Bone marrow (tissue), 2 donors: Measurements from ENCODE around the gene CCL27.

Experiments
- DNase-seq, 2 donors: peaks; one replicate each; lab custom pipeline; 2025; lab: John Stamatoyannopoulos, UW

CCL27 gene

DNA sequence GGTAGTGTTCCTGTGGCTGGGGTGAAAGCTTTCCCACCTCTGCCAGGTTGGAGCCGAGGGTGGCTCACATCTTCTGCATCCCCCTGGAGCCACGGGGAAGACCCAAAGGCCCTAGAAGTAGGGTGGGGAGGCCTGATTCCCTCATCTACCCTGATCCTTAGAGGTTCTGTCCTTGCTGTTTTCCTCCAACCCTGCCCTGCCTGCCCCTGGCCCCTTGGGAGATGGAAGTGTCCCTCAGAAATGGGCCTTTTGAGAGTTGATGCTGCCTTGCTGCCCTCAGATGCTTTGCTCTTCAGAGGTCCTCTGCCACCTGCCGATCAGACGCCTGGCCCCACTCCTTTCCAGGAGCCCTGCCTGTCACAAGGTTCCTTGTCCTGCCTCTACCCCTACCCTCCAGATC is 22.4 kb upstream of the CCL27 start:
- DNase-seq, result no peak

DNA sequence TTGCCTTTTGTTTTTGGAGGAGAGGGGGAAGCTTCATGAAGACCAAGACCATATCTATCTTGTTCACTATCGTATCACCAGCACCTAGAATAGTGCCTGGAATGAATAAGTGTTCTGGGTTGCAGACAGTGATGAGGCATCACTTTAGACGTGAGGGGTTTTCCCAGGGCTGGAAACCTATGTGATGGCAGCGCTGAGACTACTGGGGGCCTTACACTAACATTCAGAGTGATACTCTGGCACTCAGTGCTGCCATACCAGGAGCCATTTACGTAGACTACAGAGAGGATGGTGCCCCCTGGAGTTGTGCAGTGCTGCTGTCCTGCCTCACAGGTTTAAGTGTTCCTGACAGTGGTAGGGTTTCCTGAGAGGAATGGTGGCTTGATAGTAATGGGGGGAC is 21.7 kb upstream of the CCL27 start:
- no peak for DNase-seq

DNA sequence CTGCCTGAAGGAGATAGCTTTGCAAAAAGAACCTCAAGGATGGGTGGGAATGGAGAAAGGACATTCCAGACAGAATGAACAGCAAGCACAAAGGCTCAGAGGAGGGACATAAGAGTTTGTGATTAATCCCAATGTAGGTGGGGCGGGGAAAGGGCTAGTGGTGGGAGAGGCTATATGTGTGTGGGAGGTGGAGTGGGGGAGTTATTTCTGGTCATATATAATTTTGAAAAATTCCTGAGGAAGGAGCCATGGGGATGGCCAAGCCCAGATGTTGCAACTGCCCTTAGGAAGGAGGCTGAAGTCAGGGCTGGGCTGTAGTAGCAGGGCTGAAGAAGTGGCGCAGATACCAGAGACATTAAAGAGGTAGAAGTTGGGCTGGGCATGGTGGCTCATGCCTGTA is 13.4 kb upstream of the CCL27 start:
- DNase-seq, result no peak

DNA sequence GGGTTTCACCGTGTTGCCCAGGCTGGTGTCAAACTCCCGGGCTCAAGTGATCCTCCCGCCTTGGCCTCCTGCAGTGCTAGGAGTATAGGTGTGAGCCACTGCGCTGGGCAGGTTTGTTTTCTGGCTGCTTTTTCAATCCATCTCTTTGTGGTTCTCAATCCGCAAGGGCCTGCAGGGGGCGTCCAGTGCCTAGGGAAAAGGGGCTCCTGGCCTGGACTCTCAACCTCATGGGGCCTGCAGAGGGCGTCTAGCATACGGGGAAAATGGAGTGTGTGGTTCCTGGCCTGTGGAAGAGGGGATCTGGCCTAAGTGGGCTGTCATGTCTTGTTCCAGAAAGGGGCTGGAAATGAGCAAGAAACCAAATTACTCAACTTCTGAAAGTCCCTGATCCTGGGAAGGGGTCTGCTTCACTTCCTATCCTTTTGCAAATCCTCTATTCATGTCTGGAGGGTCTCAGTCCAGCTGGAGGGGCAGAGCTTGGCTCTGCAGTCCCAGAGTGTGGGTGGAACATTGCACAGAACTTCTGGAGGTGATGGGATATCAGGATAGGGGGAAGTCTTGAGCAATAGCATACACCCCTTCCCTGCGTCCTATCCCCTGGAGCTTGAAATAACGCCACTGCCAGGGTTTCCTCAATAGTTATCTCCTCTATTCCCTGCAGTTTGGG is 12.7 kb upstream of the CCL27 start:
- peak; percentile 11 to 78 for DNase-seq

DNA sequence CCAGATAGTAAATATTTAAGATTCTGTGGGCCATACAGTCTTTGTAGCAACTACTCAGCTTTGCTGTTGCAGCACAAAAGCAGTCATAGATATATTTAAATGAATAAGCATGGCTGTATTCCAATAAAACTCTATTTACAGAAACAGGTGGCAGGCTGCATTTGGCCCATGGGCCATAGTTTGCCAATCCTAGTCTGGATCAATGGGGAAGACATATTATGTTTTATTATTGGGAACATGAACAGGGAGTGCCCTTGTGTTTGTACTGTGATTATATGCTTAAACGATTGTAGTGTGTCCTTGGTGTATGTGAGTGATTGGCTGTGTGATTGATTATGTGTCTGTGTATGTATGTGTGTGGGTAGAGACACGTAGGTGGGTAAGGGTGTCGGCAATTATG is 12.0 kb upstream of the CCL27 start:
- DNase-seq, result no peak

DNA sequence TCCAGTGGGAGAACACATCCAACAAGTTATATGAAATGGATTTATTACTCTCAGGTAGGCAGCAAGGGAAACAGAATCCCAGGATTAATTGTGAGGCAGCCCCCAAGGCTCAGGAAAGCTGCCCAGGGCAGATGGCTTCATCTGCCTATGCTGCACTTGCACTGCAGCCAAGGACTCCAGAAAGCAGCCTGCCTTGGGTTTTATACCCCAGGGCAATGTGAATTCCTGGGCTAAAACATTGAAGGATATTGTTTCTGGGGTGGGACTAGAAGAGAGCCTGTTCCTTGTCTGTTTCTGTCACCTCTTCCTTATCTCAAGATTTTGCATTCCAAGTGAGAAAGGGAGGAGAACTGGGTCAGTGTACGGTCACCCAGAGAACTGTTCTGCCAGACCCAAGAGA is 8.8 kb upstream of the CCL27 start:
- no peak for DNase-seq

DNA sequence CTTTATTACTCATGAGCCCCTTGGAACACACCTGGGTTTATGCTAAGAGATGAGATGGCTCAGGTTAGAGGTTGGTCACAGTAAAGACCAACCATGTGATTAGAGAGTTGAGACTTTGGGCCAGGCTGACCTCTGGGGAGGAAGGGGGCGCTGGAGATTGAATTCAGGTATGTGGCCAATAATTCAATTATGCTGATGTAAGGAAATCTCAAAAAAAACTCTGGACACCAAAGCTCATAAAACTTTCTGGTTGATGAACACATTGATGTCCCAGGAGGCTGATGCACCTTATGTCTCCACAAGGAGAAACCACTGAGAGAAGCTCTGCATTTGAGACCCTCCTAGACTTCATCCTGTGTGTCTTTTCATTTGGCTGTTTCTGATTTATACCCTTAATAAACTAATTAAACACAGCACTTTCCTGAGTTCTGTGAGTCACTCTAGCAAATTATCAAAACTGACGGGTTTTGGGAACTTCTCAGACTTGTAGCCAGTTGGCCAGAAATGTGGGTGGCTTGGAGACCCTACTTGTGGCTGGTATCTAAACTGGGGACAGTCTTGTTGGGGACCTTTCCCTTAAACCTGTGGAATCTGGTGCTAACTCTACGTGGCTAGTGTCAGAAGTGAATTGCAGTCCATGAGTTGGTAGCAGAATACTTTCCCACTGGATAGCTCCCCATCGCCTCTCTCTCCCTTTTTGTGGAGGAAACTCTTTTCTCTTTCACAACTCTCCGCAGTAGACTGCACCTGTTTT is 7.5 kb upstream of the CCL27 start:
- DNase-seq, result no peak

DNA sequence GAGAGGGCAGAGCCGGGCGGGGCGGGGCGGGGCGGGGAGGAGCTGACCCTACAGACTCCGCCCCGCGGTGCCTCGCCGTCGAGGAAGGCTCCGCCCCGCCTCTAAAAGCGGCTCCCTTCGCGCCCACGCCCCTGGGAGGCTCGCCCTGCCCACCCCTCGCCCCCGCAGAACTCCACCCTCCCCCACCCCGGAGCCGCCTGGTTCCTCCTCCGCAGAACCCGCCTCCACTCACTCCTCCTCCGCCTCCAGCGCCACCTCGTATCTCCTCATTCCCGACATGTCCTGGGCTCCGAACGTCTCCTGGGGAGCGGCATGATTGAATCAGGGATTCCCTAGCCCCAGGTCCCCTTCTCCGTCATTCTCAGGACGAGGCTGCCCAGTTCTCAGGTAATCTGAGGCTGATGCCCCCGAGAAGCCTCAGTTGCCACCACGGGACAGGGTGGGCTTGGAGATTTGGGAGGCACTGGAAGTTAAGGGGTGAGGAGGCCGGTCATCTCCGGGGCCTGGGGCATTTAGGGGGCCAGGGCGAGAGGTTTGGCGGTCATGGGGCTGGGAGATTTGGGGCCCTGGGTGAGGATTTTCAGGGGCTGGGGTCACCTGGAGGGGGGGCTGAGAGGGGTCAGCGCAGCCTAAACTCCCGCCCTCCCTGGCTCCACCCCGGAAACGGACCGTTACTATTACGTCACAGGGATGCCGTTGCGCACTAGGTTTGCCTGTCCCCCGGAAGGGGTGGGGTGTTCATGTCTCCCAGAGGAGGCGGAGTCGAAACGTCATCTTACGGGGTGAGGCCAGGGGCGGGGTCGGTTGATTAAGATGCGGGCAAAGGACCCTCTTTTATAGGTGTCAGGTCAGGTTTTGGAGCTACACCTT is 3.2 kb upstream of the CCL27 start:
- peak; percentile 51 to 85 for DNase-seq

DNA sequence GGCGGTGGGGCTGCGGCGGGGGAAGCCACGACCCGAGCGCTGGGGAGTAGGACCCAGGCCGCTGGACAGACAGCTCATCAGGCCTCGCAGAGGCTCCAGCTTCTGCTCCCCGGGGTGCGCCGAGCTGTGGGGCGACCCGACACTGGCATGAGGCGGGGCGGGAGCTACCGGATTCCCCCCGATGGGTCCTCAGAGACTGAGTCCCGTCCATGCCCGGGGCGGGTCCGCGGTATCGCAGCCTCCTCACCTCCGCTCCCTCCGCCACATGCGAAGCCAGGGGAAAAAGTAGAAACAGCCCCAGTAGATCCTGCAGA is 2.6 kb upstream of the CCL27 start:
- no peak for DNase-seq

DNA sequence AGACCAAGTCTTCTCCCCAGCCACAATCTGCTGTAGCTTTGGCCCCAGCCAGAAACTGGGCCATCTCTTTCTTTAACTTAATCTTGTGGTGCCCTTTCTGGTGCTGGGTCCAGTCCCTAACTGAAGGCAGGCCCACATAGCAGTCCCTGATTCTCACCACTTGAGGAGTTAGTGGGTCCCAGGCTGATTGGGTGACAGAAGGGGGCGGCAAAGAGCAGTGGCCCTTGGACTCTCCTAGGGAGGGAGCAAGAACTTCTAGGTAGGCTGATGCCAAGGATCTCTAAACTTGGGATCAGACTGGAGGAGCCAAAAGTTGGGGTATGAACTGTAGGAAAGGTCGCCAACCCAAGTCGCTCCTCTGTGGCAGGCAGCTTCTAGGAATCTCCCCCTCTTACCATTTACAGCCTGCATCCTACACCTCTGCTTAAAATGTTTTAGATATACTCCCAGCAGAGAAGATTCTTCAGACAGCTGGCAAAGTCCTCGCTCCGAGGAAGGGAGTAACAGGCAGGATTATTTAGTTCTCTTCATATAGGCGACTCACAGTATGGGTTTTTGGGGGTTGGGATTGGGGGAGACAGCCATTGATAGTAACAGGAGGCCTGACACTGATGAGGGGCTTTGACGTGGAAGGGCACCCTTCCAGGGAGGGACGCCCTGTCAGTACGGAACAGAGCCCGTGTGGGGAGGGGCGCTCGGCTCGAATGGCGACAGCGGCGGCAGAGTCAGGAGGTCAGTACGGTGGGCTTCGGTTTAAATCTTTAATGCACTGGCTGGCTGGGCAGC is 2.0 kb upstream of the CCL27 start:
- DNase-seq, result peak in 1 of 2 donors; percentile 49

DNA sequence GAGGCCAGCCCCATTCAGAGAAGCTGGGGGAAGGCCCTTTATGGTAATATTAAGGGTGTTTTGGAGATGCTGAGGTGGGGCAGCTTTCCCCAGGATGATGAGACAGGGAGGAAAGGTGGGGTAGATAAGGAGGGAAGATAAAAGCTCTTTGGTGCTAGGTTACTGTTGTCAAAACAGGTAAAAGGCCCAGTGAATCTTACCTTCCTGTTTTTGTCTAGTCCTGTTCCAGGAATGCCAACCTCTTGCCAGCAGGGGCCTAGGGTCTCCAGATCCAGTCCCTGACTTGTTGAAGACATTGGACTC is 797 bp upstream of the CCL27 start:
- no peak for DNase-seq

DNA sequence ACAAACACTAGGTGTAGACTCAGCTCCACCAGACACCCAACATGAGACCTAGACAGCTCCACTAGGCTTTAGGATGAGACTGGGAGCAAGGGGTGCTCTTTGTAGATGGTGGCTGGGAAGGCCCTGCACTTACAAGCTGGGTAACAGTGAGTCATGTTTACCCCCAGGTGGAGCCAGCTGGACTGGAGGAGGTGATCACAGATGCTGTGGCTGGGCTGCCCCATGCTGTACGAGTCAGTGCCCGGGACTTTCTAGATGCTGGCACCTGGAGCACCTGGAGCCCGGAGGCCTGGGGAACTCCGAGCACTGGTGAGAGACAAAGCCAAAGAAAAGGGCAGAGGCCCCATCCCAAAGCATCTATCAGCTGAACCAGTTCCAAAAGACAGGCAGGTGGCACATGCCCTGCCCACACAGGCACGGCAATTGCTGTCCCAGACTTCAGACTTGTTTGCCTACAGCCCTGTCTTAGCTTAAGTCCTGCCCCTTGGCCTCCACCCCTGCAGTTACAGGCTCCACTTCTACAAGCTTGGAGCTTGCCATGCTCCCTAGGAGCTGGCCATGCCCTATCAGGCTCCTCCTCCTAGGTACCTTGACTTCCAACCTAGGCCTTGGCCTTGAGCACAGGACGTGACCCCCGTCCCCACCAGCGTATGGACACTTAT is 2.7 kb downstream of the CCL27 start:
- no peak for DNase-seq

DNA sequence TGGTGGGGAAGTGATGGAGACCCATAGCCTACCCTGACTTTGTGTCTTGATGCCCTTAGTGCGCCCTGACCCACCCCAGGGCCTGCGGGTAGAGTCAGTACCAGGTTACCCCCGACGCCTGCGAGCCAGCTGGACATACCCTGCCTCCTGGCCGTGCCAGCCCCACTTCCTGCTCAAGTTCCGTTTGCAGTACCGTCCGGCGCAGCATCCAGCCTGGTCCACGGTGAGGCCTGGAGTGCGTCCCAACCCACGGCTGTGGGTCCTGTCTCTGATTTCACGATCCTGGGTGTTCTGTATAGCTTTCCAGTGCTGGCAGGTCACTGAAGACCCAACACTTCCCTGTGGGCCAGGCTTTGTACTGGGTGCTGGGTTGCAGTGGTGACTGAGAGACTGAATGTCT is 4.0 kb downstream of the CCL27 start:
- no peak for DNase-seq

DNA sequence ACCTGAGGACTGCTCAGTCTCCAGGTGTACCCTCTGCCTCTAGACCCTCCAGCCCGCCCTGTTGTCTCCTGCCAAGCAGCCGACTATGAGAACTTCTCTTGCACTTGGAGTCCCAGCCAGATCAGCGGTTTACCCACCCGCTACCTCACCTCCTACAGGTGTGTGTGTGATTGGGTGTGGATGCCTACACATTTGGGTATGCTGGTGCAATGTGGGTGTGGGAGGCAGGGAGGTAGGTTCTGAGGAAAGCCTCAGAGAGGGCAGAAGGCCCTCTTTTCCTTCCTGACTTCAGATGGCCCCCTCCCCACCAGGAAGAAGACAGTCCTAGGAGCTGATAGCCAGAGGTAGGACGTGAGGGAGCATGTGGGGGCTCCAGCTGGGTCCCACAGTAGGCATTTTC is 5.5 kb downstream of the CCL27 start:
- DNase-seq, result no peak

DNA sequence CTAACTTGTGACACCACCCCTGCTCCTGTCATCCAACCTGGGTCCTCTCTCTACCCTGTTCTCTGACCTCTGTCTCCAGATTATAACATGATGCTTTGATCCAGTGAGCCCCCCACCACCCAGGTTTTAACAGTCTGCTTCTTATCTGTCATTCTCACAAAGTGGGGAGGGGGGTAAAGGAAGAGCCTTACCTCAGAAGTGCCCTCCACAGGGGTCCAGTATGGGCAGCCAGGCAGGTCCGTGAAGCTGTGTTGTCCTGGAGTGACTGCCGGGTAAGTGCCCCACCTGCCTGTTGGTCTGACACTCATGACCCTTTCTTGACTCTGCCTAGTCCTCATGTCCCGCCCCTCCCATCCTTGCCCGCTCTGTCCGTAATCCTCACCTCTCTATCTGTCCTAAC is 7.1 kb downstream of the CCL27 start:
- DNase-seq, result no peak

DNA sequence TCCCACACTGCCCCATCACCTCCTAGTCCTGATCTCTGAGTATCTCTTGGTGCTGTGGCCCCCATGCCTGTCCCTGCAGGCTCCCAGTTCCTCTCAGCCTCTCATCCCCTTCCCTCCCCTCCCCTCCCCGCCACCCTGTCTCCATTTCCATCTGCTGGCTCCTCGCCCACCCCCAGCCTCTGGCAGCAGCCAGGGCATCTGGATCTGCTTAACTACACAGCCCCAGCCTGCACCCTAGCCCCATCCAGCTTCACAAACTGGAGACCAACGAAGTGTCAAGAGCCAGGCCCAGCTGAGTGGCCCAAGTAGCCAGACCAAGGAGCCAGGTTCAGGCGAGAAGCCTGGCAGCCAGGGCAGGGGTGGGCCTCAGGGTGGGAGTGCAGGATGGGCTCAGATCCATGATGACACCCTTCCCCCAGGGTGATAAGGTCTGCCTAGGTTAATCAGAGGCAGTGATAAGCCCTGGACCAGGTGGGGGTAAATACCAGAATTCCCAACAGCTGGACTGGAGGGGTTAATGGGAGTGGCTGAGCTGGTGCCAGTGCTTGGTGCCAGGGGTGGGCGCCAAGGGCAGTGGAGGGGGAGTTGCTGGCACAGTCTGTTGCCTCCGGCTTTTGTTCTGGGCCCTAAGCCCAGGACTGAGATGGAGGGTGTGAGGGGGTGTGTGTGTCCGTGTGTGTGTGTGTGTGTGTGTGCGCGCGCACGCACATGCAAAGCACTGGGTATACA is 8.0 kb downstream of the CCL27 start:
- no peak for DNase-seq

DNA sequence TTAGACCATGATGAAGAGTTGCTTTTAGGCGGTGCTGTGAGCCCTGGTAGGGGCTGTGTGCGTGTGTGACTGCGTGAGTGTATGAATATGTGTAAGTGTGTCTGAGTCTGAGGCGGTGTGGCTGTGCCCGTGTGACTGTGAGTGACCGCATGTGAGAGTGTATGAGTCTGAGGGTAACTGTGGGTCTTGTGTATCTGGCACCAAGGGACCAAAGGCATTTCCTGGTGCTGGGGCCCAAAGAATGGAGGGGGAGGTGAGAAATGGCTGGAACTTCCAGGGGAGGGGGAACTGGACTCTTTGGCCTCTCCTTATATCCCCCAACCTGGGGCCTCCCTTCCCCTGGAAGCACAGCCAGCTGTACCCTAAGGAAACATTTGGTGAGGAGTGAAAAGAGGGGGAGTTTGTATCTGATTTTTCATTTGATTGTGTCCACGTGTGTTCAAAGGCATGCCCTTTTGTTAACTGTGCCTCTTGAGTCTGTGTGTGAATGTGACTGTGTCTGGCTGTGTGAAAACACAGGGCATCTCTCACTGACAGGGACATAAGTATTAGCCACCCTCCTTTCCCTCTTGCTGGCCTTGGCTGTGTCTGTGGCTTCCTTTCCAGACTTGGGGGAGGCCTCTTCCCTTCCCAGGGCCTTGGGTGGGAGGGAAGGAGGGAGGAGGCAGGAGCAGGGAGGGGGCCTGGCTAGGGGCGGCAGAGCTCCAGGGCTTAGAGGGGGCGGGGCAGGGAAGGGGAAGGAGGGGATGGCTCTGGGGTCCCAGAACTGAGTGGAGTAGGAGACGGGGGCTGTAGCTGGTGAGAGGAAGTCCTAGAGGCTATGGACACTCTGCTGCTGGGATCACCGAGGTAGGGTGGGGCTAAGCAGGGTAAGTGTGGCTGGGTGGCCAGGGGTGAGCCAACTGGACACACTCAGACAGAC is 9.0 kb downstream of the CCL27 start:
- no peak for DNase-seq

DNA sequence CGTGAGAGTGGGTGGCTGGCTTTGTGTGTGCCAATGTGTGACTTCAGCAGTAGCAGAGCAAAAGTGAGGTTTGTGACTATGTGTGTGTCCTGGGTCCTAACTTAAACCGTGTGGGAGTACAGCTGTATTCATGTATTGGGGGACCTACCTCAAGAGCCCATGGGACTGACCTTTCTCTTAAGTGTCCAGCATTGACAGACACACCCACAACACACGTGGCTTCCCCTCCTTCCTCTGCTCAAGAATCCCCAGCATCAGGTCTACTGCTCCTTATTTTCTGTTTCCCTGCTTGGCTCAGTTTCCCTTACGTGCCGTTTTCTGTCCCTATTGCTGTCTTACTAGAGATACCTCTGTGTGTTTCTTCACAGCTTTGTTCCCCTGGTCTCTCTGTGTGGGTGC is 9.9 kb downstream of the CCL27 start:
- no peak for DNase-seq

DNA sequence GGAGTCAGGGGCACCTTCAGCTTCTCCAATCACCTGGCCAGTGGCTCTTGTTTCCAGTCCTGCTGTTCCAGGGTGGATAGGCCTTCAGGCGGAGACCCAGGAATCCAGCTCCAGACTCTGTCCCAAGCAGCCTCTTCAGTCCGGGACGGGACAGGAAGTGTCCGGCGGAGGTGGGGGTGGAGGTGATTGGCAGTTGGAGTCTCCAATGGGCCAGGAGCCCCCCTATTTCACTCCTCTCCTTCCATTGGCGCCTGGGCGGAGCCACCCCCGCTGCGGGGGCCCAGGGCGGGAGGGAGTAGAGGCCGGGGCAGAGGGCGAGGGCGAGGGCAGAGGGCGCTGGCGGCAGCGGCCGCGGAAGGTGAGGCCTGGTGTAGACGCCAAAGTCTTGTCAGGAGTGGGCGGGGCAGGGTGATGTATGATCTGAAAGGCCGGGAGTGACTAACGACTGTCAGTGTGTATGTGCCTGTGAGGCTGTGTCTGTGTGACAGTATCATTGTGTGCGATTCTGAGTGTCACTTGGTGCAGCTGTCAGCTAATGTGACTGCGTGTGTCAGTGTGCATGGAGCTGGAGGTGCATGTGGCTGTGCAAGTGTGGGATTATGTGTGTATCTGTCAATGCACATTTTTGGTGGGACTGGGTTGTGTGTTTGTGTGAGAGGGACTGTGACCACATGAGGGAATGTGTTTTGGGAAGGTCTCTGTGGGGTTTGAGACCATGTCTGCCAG is 10.4 kb downstream of the CCL27 start, which contains the start of gene IL11RA:
Gene IL11RA, plus strand, starts transcription at position 310 of the 726 bp plus-strand sequence. CDS start 3,033 bp downstream, outside the sequence.
- no peak for DNase-seq
